KMS-11 (cell line): ENCODE data around the gene RFC4.

Experiments used
- H2AFZ ChIP-seq: fragments of 200-600 bp; sonication (generic); 2 replicates; pipeline ENCODE4 v1.6.1; 2016; ENCODE audit warnings: antibody characterized with exemption, mixed run types, low read depth
- H3K27ac ChIP-seq: fragments of 200-600 bp; sonication (generic); 2 replicates; pipeline ENCODE4 v1.6.1; 2016; ENCODE audit warnings: mild to moderate bottlenecking, mixed run types
- H3K27me3 ChIP-seq: fragments of 200-600 bp; sonication (generic); 2 replicates; pipeline ENCODE4 v1.6.1; 2017; ENCODE audit warnings: mild to moderate bottlenecking, low read depth, mixed run types, moderate library complexity; ENCODE audit not compliant: insufficient read depth
- H3K36me3 ChIP-seq: fragments of 200-600 bp; sonication (generic); 2 replicates; pipeline ENCODE4 v1.6.1; 2017; ENCODE audit warnings: mild to moderate bottlenecking, mixed run types; ENCODE audit not compliant: insufficient read depth
- H3K4me1 ChIP-seq: fragments of 200-600 bp; sonication (generic); 2 replicates; pipeline ENCODE4 v1.6.1; 2016; ENCODE audit warnings: mild to moderate bottlenecking, low read depth, mixed run types; ENCODE audit not compliant: poor library complexity, severe bottlenecking
- H3K4me2 ChIP-seq: fragments of 200-600 bp; sonication (generic); 2 replicates; pipeline ENCODE4 v1.7.0; 2016; ENCODE audit warnings: mild to moderate bottlenecking, mixed run types
- H3K4me3 ChIP-seq: fragments of 200-600 bp; sonication (generic); IDR thresholded peaks from 2 replicates; pipeline ENCODE4 v1.6.1; 2017; ENCODE audit warnings: low read depth, low read length, mixed read lengths; ENCODE audit not compliant: insufficient read depth
- H3K79me2 ChIP-seq: fragments of 200-600 bp; sonication (generic); 2 replicates; pipeline ENCODE4 v1.6.1; 2016; ENCODE audit warnings: low read depth, mixed run types; ENCODE audit not compliant: insufficient read depth
- H3K9ac ChIP-seq: fragments of 200-600 bp; sonication (generic); 2 replicates; pipeline ENCODE4 v1.6.1; 2016; ENCODE audit warnings: mild to moderate bottlenecking, mixed run types
- H4K20me1 ChIP-seq: fragments of 200-600 bp; sonication (generic); 2 replicates; pipeline ENCODE4 v1.6.1; 2016; ENCODE audit warnings: mild to moderate bottlenecking, mixed run types; ENCODE audit not compliant: insufficient read depth
- TF ChIP-seq, protein P1 (sequence below): fragments of 200-600 bp; sonication (generic); conservative IDR thresholded peaks from 2 replicates; pipeline ENCODE4 v1.6.1; 2017; ENCODE audit warnings: low read depth, mild to moderate bottlenecking, antibody characterized with exemption, low read length, moderate library complexity, mixed read lengths

The RFC4 gene

DNA sequence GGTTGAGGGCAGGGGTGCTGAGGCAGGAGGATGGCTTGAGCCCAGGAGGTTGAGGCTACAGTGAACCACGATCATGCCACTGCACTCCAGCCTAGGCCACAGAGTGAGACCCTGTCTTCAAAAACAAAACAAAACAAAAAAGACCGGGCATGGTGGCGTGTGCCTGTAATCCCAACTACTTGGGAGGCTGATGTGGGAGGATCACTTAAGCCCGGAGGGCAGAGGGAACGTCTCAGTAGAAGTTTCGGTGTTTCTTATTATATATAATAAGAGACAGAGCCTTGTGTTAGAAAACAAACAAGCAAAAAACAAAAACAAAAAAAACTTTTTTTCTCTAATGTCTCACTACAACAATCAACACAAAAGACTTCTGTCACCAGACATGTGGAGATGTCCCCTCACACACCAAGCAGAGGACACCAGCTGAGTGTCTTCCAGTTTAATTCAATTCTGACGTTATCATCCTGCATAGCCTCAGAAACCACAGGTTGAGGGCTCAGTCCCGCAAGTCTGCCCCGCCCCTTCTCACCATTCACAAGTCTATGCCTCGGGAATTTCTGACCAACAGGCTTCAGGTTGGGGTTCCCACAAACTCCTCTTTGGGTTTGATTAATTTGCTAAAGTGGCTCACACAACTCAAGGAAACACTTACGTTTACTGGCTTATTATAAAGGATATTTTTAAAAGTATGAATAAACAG is 46.9 kb downstream of the RFC4 start:
- Histone ChIP-seq H3K27ac (no peak overlapping the region), H3K36me3 (no peaks in the 10 kb centered on the region), H2AFZ (no peak overlapping the region), H3K27me3 (no peaks in the 10 kb centered on the region), H3K79me2 (no peaks in the 10 kb centered on the region), H3K4me2 (no peak overlapping the region), H3K4me3 (no peak overlapping the region), H3K9ac (no peak overlapping the region), H4K20me1 (no peaks in the 10 kb centered on the region), H3K4me1 (no peaks in the 10 kb centered on the region)
- TF ChIP-seq, protein P1, sequence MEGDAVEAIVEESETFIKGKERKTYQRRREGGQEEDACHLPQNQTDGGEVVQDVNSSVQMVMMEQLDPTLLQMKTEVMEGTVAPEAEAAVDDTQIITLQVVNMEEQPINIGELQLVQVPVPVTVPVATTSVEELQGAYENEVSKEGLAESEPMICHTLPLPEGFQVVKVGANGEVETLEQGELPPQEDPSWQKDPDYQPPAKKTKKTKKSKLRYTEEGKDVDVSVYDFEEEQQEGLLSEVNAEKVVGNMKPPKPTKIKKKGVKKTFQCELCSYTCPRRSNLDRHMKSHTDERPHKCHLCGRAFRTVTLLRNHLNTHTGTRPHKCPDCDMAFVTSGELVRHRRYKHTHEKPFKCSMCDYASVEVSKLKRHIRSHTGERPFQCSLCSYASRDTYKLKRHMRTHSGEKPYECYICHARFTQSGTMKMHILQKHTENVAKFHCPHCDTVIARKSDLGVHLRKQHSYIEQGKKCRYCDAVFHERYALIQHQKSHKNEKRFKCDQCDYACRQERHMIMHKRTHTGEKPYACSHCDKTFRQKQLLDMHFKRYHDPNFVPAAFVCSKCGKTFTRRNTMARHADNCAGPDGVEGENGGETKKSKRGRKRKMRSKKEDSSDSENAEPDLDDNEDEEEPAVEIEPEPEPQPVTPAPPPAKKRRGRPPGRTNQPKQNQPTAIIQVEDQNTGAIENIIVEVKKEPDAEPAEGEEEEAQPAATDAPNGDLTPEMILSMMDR: no peak

DNA sequence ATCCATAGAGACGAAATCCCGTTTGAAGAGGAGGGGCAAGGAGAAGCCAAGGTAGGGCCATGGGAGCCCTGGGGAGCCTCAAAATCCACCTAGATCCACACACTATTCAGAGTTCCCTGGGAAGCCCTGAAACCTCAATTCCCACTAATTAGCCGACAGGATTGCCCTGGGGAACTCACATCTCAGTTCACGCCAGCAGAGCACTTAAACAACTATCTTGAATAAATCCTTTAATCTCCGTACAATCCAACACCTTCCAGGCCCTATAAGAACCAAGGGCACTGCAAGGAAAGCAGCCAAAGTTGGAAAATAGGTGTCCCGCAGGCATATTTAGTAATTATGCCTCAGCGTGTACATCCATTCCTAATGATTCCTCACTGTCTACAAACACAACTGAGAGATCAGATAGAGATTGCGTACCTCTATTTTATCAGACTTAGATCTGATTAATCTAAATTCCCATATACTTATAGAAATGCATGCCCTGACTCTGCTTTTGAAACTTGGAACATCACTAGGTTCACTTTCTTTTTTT is 48.5 kb downstream of the RFC4 start:
- Histone ChIP-seq H3K27me3 (no peaks in the 10 kb centered on the region), H3K9ac (no peak overlapping the region), H4K20me1 (no peaks in the 10 kb centered on the region), H3K27ac (no peak overlapping the region), H3K79me2 (no peaks in the 10 kb centered on the region), H3K4me1 (no peaks in the 10 kb centered on the region), H3K36me3 (no peaks in the 10 kb centered on the region), H2AFZ (no peak overlapping the region), H3K4me3 (no peak overlapping the region), H3K4me2 (no peak overlapping the region)
- TF ChIP-seq, protein P1: no peak

DNA sequence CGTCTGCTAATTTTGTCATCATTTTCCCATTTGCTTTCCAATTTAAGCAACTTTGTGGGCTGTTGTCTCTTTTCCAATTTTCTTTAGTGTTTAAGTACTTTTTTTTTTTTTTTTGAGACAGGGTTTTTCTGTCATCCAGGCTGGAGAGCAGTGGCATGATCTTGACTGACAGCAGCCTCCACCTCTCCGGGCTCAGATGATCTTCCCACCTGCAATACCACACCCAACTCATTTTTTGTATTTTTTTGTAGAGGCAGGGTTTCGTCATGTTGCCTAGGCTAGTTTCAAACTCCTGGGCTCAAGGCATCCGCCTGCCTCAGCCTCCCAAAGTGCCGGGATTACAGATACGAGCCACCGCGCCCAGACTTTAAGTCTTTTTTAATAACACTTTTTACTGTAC is 49.1 kb downstream of the RFC4 start:
- Histone ChIP-seq H3K27ac (no peak overlapping the region), H3K27me3 (no peaks in the 10 kb centered on the region), H4K20me1 (no peaks in the 10 kb centered on the region), H3K79me2 (no peaks in the 10 kb centered on the region), H3K4me1 (no peaks in the 10 kb centered on the region), H3K4me2 (no peak overlapping the region), H3K36me3 (no peaks in the 10 kb centered on the region), H3K4me3 (no peak overlapping the region), H3K9ac (no peak overlapping the region), H2AFZ (no peak overlapping the region)
- TF ChIP-seq, protein P1: no peak

DNA sequence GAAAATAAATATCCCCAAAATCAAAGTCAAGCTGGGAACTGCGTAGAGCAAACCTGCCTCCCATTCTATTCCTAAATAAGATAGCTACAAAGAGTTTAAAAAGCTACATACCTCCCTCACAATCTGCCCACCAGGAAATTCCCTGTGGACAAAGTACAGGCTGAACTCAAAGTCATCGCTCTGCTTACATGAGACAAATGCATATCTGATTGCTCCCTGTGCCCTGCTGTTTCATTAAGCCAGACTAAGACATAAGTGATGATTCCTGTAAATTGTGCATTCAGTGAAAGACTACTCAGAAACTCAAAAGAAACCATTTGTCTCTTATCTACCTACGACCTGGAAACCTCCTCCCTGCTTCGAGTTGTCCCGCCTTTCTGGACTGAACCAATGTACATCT is 51.4 kb downstream of the RFC4 start:
- Histone ChIP-seq H3K79me2 (no peaks in the 10 kb centered on the region), H3K4me3 (no peak overlapping the region), H3K4me2 (no peak overlapping the region), H3K9ac (no peak overlapping the region), H3K4me1 (no peaks in the 10 kb centered on the region), H3K27ac (no peak overlapping the region), H3K36me3 (no peaks in the 10 kb centered on the region), H3K27me3 (no peaks in the 10 kb centered on the region), H4K20me1 (no peaks in the 10 kb centered on the region), H2AFZ (no peak overlapping the region)
- TF ChIP-seq, protein P1: no peak
